GM23338 (cell line): ENCODE data around the gene OTOGL.

Experiments used
- CTCF ChIP-seq, 2 experiments: fragments of 200-600 bp in 1 of 2; sonication (generic) in 1 of 2; conservative IDR thresholded peaks; 2 replicates each; pipeline versions ENCODE4 v1.5.1 to v1.6.1; 2016 to 2017; ENCODE audit warnings: antibody characterized with exemption in 2 of 2, low read depth in 2 of 2, mild to moderate bottlenecking in 2 of 2, moderate library complexity in 1 of 2
- EZH2phosphoT487 ChIP-seq: fragments of 200-600 bp; sonication (generic); IDR thresholded peaks from one replicate; pipeline ENCODE4 v1.8.1; 2018; ENCODE audit warnings: antibody characterized with exemption; ENCODE audit not compliant: unreplicated experiment
- REST ChIP-seq: IDR thresholded peaks from one replicate; pipeline ENCODE4 v1.6.1; 2018; ENCODE audit warnings: antibody characterized with exemption; ENCODE audit not compliant: unreplicated experiment
- ZNF331 ChIP-seq: fragments of 250-450 bp; sonication (Bioruptor Pico); IDR thresholded peaks from 2 replicates; pipeline ENCODE4 v1.5.0; 2020; ENCODE audit warnings: low read depth, mild to moderate bottlenecking, moderate library complexity

DNA sequence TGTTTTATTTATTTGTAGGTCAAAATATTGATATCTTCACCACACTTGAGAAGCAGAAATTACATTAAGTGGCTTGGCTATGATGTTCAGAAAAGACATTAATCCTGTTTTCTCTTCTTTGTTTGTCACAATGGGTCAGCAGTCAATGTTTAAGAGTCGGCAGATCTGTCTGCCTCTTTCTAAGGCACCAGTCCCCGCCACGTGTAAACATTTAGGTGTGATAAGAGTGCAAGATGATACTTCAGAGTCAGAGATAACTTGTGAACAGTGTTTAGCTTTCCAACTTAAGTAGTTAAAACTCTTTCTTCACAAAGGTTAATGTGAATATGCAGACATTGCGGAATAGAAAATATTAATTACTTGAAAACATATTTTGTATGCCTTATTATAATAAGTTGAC, 160.9 kb downstream of the OTOGL start:
- TF ChIP-seq CTCF (conservative IDR thresholded peaks at IDR 0.05; ENCODE audit: low read depth in 2 of 2): no peak
- no peak for TF ChIP-seq REST
- TF ChIP-seq ZNF331: no peak
- TF ChIP-seq EZH2phosphoT487: no peak
